ENCODE results near the gene NADSYN1. TPM values are rescaled to one million over a fixed set of nuclear protein-coding genes. Genes with fewer than 3 reads are reported as not detected.

NADSYN1 gene
- polyA plus RNA-seq, 1 donor = 20.2 TPM

GRCh38 chr11:71451596-71452198 lies 1.3 kb upstream of the NADSYN1 start:
- no peak for DNase-seq (ENCODE audit: low read depth)

GRCh38 chr11:71452199-71453036 lies 585 bp upstream of the NADSYN1 start:
- DNase-seq (ENCODE audit: low read depth) = no peak

GRCh38 chr11:71453918-71454304 lies 908 bp downstream of the NADSYN1 start:
- no peak for DNase-seq (ENCODE audit: low read depth)

- no peak for DNase-seq (ENCODE audit: low read depth)
Observed at GRCh38 chr11:71454470-71455113, 1.6 kb downstream of the NADSYN1 start.

GRCh38 chr11:71456294-71456693 lies 3.3 kb downstream of the NADSYN1 start:
- DNase-seq (ENCODE audit: low read depth) = no peak

GRCh38 chr11:71456831-71457230 lies 3.8 kb downstream of the NADSYN1 start:
- no peak for DNase-seq (ENCODE audit: low read depth)

- no peak for DNase-seq (ENCODE audit: low read depth)
Observed at GRCh38 chr11:71458146-71459070, 5.4 kb downstream of the NADSYN1 start.

GRCh38 chr11:71459076-71459766 lies 6.2 kb downstream of the NADSYN1 start:
- DNase-seq (ENCODE audit: low read depth) = no peak

GRCh38 chr11:71459767-71460320 lies 6.8 kb downstream of the NADSYN1 start:
- no peak for DNase-seq (ENCODE audit: low read depth)

GRCh38 chr11:71461696-71462095 lies 8.7 kb downstream of the NADSYN1 start:
- DNase-seq (ENCODE audit: low read depth) = no peak

- no peak for DNase-seq (ENCODE audit: low read depth)
Observed at GRCh38 chr11:71462726-71463125, 9.7 kb downstream of the NADSYN1 start.

- DNase-seq (ENCODE audit: low read depth) = no peak
Observed at GRCh38 chr11:71463331-71464211, 10.6 kb downstream of the NADSYN1 start.

GRCh38 chr11:71465054-71465453 lies 12.1 kb downstream of the NADSYN1 start:
- DNase-seq (ENCODE audit: low read depth) = no peak

GRCh38 chr11:71466358-71466757 lies 13.4 kb downstream of the NADSYN1 start:
- DNase-seq (ENCODE audit: low read depth) = no peak

- no peak for DNase-seq (ENCODE audit: low read depth)
Observed at GRCh38 chr11:71467164-71467563, 14.2 kb downstream of the NADSYN1 start.

- DNase-seq (ENCODE audit: low read depth) = no peak
Observed at GRCh38 chr11:71470946-71471345, 17.9 kb downstream of the NADSYN1 start.

GRCh38 chr11:71472357-71472885 lies 19.4 kb downstream of the NADSYN1 start:
- no peak for DNase-seq (ENCODE audit: low read depth)

- DNase-seq (ENCODE audit: low read depth) = no peak
Observed at GRCh38 chr11:71472941-71473792, 20.2 kb downstream of the NADSYN1 start.

GRCh38 chr11:71473793-71474080 lies 20.7 kb downstream of the NADSYN1 start:
- DNase-seq (ENCODE audit: low read depth) = no peak

Data from forelimb muscle (tissue), 1 donor.